ENCODE data around the gene USP20. TPM values are rescaled to one million over a fixed set of nuclear protein-coding genes. Genes with fewer than 3 reads are reported as not detected.

The USP20 gene
- 11.7 and 12.6 TPM in 2 replicates for total RNA-seq (2013; cell fraction: nucleolus; rRNA removed)
- 10.7 and 14.4 TPM in 2 replicates for total RNA-seq (2014; rRNA removed)
- total RNA-seq (2014; rRNA removed; fragmentation: Illumina TruSeq; extraction: Trizol): 6.4 and 7.6 TPM in 2 replicates
- 23.0 and 23.3 TPM in 2 replicates for total RNA-seq (2021)
- polyA plus RNA-seq (2011; ENCODE audit: low read depth): 6.4 TPM
- polyA plus RNA-seq (2011; rRNA removed): 4.0 and 7.5 TPM in 2 replicates
- polyA plus RNA-seq (2011; cell fraction: cytosol; rRNA removed): 8.6 and 11.8 TPM in 2 replicates
- 79.9 and 80.0 TPM in 2 replicates for polyA plus RNA-seq (2011; cell fraction: nucleus; rRNA removed)
- polyA plus RNA-seq (2012): 11.7 and 12.5 TPM in 2 replicates
- 2.6 and 6.1 TPM in 2 replicates for polyA plus RNA-seq (2014; fragmentation: Illumina TruSeq; extraction: Trizol)
- 1 to 10 TPM in 1 of 2 experiments, under 1 TPM in 1; 0.66 to 1.1 TPM for polyA plus RNA-seq (2014; fragmentation: Nextera tagmentation; extraction: Ambion mirVana)
- polyA plus RNA-seq (2014; rRNA removed): 15.8 and 23.0 TPM in 2 replicates
- 10 to 100 TPM; 22.3 to 22.9 TPM for polyA plus RNA-seq (2016; fragmentation: Nextera tagmentation; extraction: Ambion mirVana)
- 6.4 and 11.9 TPM in 2 replicates for polyA minus RNA-seq (2011; rRNA and poly(A)+ RNA removed)
- polyA minus RNA-seq (2011; cell fraction: cytosol; rRNA and poly(A)+ RNA removed): 4.8 and 5.2 TPM in 2 replicates
- polyA minus RNA-seq (2011; cell fraction: nucleus; rRNA and poly(A)+ RNA removed): 10.2 and 16.4 TPM in 2 replicates
- Bru-seq, nascent RNA: percentile 64 among the genes with signal in this experiment
- BruChase-seq, experiment 1, labeled RNA remaining after a 6-hour chase: percentile 61 among the genes with signal in this experiment
- percentile 57 among the genes with signal in this experiment for BruChase-seq, experiment 2, labeled RNA remaining after a 2-hour chase
- long read RNA-seq, experiment 1, full-length matches to known transcripts: 1 of 3 reads
- long read RNA-seq, experiment 1, partial matches to known transcripts: 1 of 3 reads
- long read RNA-seq, experiment 1, other reads (novel, unspliced or antisense): 1 of 3 reads
- long read RNA-seq, experiment 2, partial matches to known transcripts: 1 of 2 reads
- long read RNA-seq, experiment 2, other reads (novel, unspliced or antisense): 1 of 2 reads

DNA sequence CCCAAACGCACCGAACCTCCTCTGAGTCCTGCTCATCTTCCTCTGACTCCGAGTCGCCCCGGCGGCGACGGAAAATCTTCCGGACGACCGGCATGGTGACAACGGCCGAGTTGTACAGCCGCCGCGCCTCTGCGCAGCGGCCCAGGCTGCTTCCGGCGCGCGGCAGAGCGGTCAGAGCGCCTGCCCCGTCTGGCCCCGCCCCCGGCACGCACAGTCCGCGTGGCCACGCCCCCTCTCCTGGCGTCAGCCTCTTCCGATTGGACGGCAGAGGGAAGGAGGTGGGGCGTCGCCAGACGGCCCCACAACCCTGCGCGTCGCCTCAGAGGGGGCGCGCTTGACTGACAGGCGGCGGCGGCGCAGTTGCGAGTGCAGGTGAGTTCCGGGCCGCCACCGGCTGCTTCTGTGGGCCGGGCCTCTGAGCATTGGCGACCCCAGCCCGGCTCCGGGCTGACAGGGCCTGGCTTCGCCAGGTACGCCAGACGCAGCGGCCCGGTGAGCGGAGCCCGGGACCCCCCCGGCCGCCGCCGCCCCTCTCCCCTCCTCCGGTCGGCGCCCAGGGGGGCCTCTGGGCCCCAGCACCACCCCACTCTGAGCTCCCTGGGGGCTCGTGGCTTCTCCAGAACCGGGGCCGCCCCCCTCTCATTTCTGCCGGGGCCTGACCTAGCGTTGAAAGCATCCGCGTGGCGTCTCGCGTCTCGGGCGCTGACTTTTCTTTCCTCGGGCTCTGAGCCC lies at the start of gene USP20, which contains the start of gene C9orf78:
Gene USP20, plus strand, starts transcription at position 331 of the 732 bp plus-strand sequence. CDS start 17,098 bp downstream, outside the sequence.
Gene C9orf78, minus strand, starts transcription at position 148 of the 732 bp plus-strand sequence. Its CDS starts 54 bp downstream, at position 94.
- H3K4me1 ChIP-seq (ENCODE audit: control insufficient read depth, insufficient read depth, low read length): peaks cover 14% of the 10 kb centered on the region
- peak within 1 kb of the TSS; percentile 87 for H3K9ac ChIP-seq (ENCODE audit: control insufficient read depth, insufficient read depth, low read length)
- ChIA-PET CTCF (interaction anchor here (0.9 to 1.5 kb wide), 4 partner anchors 9 to 196 kb away, joined by 3 read pairs; no protein-coding TSS in a partner anchor), SMC1A (ENCODE audit: uncharacterized antibody, unreplicated experiment) (interaction anchor here (0.6 to 1.3 kb wide), 4 partner anchors 12 to 263 kb away, joined by 3 to 8 read pairs (median 3); no protein-coding TSS in a partner anchor), RAD21 (ENCODE audit: unreplicated experiment) (interaction anchor here (0.9 kb wide), 1 partner anchor 51 kb away, joined by 3 read pairs; no protein-coding TSS in a partner anchor), POLR2A (interaction anchor here (0.5 to 0.9 kb wide), 4 partner anchors 17 to 91 kb away, joined by 3 to 4 read pairs (median 3); no protein-coding TSS in a partner anchor)
- in situ Hi-C loops (cut with MboI) (loop anchor here (25.0 kb wide), 1 partner anchor 1427 kb away; no protein-coding TSS in a partner anchor), intact Hi-C loops (cut with micrococcal nuclease; ENCODE audit: unreplicated experiment) (loop anchor here (1.0 kb wide), 1 partner anchor 49 kb away; no protein-coding TSS in a partner anchor)
- H3K79me2 ChIP-seq (ENCODE audit: control insufficient read depth, insufficient read depth, low read length): peaks cover 34% of the 10 kb centered on the region
- peak within 1 kb of the TSS; percentile 96 for H3K4me3 ChIP-seq
- H3K9me3 ChIP-seq (replicated peaks; ENCODE audit: control insufficient read depth, insufficient read depth, low read length): no peaks in the 10 kb centered on the region
- BruUV-seq (replicated peaks): no TSS peak
- peak; percentile 97 for ATAC-seq
- no peaks in the 10 kb centered on the region for H4K20me1 ChIP-seq (ENCODE audit: control insufficient read depth, insufficient read depth)
- 1% methylated on average over 41 of the region's 81 CpGs for WGBS (ENCODE audit: insufficient coverage, insufficient replicate concordance, low lambda C conversion rate, missing lambda C conversion rate)
- no peaks in the 10 kb centered on the region for H3K27me3 ChIP-seq (replicated peaks in 1 of 2; ENCODE audit: control insufficient read depth in 2 of 2, insufficient read depth in 2 of 2, low read length in 1 of 2)
- peak; percentile 68 for FAIRE-seq
- peak within 1 kb of the TSS; percentile 74 for H3K27ac ChIP-seq (ENCODE audit: control insufficient read depth, insufficient read depth)
- H2AFZ ChIP-seq (ENCODE audit: control insufficient read depth, low read depth, low read length): peak within 1 kb of the TSS; percentile 86
- peak within 1 kb of the TSS; percentile 76 for H3K4me2 ChIP-seq (ENCODE audit: control insufficient read depth, insufficient read depth)
- H3K36me3 ChIP-seq (ENCODE audit: control insufficient read depth in 2 of 2, insufficient read depth in 2 of 2, low read length in 1 of 2): peaks cover 3 to 6% of the 10 kb centered on the region in 2 experiments; a peak in 2 of 4 replicates
- peak; percentile 86 for DNase-seq (ENCODE audit: low read depth, low spot score)
- peak; percentile 70 for TF ChIP-seq IKZF1 (conservative IDR thresholded peaks at IDR 0.05)
- TF ChIP-seq PBX3 (IDR thresholded peaks at IDR 0.05; ENCODE audit: insufficient replicate concordance, low read depth, low read length): peak; percentile 95
- TF ChIP-seq EP300 (IDR thresholded peaks at IDR 0.05; ENCODE audit: borderline replicate concordance in 1 of 2, control insufficient read depth in 1 of 2, low read depth in 2 of 2, low read length in 2 of 2): no peak
- TF ChIP-seq CREB1 (IDR thresholded peaks at IDR 0.05; ENCODE audit: low read depth): peak; percentile 97
- no peak for TF ChIP-seq ZNF384 (IDR thresholded peaks at IDR 0.05; ENCODE audit: borderline replicate concordance, low read depth, low read length)
- TF ChIP-seq CHD2 (IDR thresholded peaks at IDR 0.05; ENCODE audit: borderline replicate concordance, low read depth, low read length): peak; percentile 60; the same call in 1 of the 2 replicates
- 0 out of 2 replicates have a peak, but pooled peaks have one; percentile 27 for TF ChIP-seq PAX5 (IDR thresholded peaks at IDR 0.05; ENCODE audit: borderline replicate concordance, low read depth, low read length)
- TF ChIP-seq HCFC1 (IDR thresholded peaks at IDR 0.05; ENCODE audit: low read length): peak; percentile 73
- TF ChIP-seq POU2F2 (IDR thresholded peaks at IDR 0.05; ENCODE audit: borderline replicate concordance, low read depth, low read length): no peak; the same call in 2 of the 3 replicates
- no peak for TF ChIP-seq ZNF207 (IDR thresholded peaks at IDR 0.05; ENCODE audit: borderline replicate concordance)
- peak; percentile 83 for TF ChIP-seq SP1 (IDR thresholded peaks at IDR 0.05; ENCODE audit: low read depth, low read length)
- TF ChIP-seq SMC3 (IDR thresholded peaks at IDR 0.05; ENCODE audit: borderline replicate concordance, low read length): no peak
- TF ChIP-seq CBX5 (IDR thresholded peaks at IDR 0.05; ENCODE audit: low read depth): no peak
- peak; percentile 81 for TF ChIP-seq YY1 (IDR thresholded peaks at IDR 0.05; ENCODE audit: low read depth, low read length)
- no peak; the same call in 1 of the 2 replicates for TF ChIP-seq SMAD5 (IDR thresholded peaks at IDR 0.05; ENCODE audit: low read depth)
- TF ChIP-seq EZH2 (IDR thresholded peaks at IDR 0.05; ENCODE audit: borderline replicate concordance, control insufficient read depth, low read depth, low read length): no peak
- no peak for TF ChIP-seq IRF4 (IDR thresholded peaks at IDR 0.05; ENCODE audit: low read depth, low read length)
